Urothelium cell line (cell line): ENCODE data around the gene PRPF6.

Experiments
- DNase-seq: peaks from one replicate; pipeline ENCODE4 v3.0.0; 2011; ENCODE audit warnings: low spot score, mixed read lengths
- FAIRE-seq: peaks from 2 replicates; lab custom pipeline; 2011; peaks lifted over from hg19 to GRCh38; lab: Jason Lieb, UNC

The PRPF6 gene

DNA sequence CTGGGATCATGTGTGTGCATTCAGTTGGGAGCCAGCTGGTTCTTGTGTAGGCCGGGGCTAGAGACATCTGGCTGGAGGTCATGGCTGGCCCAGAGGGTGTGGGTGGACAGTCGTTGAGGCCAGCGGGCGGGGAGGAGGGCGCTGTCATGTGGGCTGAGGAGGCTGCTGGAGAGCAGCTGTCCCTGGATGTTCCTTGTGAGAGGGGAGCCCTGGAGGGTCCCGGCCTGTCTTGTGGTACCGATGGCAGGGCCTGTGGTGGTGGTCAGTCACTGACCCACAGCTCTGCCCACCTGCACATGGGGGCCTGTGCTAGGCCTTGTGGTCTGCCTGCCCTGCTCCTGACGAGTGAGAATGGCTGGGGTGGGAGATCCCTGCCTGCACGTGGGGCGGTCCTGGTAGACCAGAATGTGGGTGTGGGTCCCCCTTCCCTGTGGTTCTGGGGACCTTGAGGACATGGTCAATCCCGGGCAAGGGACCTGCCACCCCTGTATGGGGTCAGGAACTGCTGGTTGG, 53.1 kb downstream of the PRPF6 start:
- no peak for DNase-seq
- no peak for FAIRE-seq

DNA sequence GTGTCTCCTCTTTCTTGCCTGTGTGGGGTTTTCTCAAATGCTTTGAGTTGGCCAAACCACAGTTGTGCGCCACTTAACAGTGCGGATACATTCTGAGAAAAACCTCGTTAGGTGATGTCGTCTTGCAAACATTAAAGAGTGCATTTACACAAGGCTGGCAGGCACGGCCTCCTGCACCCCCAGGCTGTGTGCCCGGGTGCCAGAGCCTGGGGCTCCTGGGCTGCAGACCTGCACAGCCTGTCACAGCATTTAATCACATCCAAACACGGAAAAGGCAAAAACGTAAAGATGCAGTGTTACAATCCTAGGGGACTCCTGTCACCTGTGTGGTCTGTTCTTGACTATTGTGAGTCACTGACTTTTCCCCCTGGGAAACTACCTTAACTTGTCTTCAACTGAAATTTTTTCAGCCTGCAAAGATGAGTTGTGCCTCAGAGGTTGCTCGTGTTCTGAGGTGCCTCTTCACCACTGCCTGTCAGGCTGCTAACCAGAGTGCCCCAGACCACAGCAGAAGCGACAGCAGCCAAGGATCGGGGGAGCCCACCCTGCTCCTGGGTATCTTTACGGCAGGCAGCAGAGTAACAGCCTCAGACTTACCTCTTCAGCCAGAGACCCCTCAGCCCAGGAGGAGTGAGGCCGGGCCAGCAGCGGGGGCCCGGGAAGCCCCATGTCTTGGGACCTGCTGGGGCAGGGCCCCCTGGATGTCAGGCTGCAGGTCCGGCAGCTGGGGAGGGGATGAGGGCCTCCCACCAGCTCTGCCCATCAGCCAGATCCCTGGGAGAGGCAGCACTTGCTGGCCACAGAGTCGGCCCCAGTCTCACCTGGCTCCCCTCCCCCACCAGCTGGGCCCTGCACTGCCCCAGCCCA, 54.4 kb downstream of the PRPF6 start:
- no peak for DNase-seq
- no peak for FAIRE-seq

DNA sequence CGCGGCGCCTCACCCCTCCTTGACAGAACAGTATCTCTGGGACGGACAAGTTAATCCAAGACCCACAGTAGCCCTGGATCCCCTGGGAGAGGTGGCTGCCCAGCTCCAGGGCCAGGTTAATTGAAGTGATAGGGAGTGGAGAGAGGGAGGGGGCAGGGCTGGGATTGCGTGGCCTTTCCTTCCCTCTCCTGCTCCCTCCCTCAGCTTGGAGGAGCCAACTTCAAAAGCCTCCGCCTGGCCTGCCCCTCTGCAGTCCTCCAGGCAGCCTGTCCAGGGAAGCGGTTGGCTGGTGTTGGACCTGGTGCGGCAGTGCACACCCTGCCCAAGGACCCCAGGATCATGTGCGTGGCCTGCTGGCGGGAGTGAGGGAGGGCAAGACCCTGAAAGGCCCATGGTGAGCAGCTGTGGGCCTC, 55.0 kb downstream of the PRPF6 start, which contains the start of gene C20orf204:
Gene C20orf204, plus strand, starts transcription at position 250 of the 413 bp plus-strand sequence. Its CDS starts 142 bp downstream, at position 392.
- DNase-seq (no peak), FAIRE-seq (no peak)

DNA sequence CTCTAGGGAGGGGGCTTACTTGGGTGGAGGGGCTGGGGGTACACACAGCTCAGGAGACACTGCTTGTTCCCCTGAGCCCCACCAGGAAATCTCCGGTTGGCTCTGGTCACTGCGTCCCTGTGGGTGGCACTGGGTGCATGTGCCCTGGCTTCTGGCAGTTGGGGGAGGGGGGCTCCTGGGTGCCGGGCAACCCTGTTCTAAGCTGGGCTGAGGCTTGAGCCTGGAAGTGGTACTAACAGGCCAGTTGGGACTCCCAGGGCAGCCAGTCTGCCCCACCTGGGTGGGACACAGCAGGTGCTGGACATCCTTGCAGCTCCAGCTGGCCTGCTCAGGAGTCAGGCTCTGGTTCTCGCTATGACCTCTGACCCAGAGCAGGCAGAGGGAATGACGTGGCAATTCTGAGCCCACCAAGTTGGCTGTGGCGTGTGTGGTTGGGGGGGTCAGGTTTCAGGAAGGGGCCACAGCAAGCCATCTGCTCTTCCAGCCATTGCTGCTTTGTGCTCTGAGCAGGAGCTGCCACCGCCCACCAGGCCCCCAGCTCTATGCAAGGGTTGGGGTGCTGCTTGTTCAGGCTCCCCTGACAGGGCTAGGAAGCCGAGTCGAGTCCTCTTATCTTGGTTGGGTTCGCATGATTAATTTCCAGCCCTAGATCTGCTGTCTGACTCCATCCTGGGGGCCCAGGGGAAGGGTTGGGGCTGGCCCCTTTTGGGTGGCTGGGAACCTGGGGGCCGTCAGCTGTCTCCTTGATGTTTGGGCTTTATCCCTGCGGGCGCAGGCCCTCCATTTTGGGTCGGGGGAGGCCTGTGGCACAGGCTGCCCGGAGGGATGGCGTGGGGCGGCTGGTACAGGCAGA, 55.6 kb downstream of the PRPF6 start:
- DNase-seq (no peak), FAIRE-seq (no peak)

- FAIRE-seq = no peak
- no peak for DNase-seq
Observed at GRCh38 chr20:64037199-64037497, 56.2 kb downstream of the PRPF6 start.

- FAIRE-seq (no peak), DNase-seq (no peak)
Observed at GRCh38 chr20:64037498-64038213, 56.7 kb downstream of the PRPF6 start.

- DNase-seq (no peak), FAIRE-seq (no peak)
Observed at GRCh38 chr20:64038224-64038564, 57.3 kb downstream of the PRPF6 start.

DNA sequence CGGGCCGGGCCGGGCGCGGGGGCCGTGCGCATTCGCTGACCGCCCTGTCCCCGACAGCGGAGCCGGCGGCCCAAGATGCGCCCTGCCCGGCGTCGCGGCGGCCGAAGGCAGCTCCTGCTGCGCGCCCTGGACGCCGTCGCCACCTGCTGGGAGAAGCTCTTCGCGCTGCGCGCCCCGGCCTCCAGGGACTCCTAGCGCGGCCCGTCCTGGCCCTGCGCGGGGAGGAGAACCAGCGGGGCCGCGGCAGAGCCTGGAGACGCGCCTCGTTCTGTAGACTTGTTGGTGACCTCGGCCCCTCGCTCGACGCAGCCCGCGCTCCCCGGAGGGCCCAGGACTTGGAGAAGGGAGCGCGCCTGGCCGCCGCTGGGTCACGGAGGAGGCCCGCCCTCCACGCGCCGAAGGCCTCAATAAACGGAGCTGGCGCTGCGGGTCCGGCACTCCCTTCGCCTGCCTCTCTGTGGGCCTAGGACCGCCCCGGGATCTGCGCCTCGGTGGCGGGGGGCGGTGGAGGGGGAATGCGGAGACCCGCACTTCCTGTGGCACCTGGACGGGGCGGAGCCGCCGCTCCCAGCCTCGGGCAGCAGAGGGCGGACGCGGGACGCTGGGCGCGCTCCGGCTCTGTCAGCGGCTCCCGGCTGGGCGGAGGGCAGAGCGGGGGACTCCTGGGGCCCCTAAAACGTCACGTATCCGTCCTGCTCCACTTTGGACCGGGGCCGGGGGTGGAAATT, 57.8 kb downstream of the PRPF6 start:
- FAIRE-seq (no peak), DNase-seq (peak; percentile 90)

- FAIRE-seq (no peak), DNase-seq (no peak)
Observed at GRCh38 chr20:64039293-64040160, 58.6 kb downstream of the PRPF6 start.

- FAIRE-seq (no peak), DNase-seq (no peak)
Observed at GRCh38 chr20:64040231-64041039, 59.5 kb downstream of the PRPF6 start.

- DNase-seq = no peak
Observed at GRCh38 chr20:64041040-64041780, 60.3 kb downstream of the PRPF6 start.

DNA sequence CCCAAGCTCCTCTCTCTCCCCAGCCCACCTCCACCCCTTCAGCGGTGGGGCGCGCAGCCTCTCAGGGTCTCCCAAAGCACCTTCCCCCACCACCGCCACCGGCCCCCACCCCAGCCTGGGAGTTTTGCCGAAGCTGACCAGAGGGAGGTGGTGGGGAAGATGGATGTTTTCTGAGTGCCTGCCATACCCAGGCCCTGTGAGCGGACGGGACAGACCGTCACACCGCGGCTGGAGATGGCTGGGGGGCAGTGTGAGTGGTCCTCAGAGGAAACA, 60.8 kb downstream of the PRPF6 start:
- DNase-seq (no peak), FAIRE-seq (no peak)

More at GRCh38 chr20:64041040-64041780, 60.3 kb downstream of the PRPF6 start:
- no peak for FAIRE-seq

- FAIRE-seq (no peak), DNase-seq (peak; percentile 49)
Observed at GRCh38 chr20:64042054-64042781, 61.3 kb downstream of the PRPF6 start.

GRCh38 chr20:64043768-64044167, 62.8 kb downstream of the PRPF6 start:
- DNase-seq (no peak), FAIRE-seq (no peak)

DNA sequence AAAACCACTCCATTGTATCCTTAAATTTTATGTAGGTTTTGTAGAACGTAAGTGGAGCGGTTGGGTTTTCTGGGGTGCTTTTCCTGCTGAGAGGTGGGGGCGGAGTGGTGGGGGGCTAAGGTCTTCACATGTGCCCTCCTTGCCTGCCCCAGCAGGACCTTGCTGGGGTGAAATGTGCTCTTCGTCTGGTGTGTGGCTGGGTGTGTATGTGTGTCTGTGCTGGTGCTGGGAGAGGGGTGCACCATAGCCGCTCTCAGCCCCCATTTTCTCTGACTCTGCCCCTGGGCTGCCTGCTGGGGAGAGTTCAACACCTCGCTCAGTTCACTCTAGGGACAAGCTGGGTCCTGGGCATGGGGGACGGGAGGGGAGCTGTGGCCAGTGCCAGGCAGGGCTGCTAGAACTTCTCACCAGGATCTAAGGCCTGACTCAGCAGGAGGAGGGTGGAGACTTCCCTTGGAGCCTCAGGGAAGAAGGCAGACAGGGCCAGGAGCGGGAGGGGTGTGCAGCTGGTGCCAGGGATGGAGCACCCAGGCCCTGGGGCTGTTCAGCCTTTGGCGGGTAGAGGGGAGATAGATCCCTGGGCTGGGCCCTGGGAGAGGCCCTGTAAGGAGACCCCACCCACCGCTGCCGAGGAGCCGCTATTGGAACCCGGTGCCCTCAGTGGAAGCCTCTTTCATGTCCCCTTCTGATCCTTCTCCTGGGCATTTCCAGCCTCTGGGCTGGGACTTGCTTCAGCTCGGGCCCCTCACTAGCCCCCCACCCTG, 63.7 kb downstream of the PRPF6 start:
- FAIRE-seq (no peak), DNase-seq (peak; percentile 67)

DNA sequence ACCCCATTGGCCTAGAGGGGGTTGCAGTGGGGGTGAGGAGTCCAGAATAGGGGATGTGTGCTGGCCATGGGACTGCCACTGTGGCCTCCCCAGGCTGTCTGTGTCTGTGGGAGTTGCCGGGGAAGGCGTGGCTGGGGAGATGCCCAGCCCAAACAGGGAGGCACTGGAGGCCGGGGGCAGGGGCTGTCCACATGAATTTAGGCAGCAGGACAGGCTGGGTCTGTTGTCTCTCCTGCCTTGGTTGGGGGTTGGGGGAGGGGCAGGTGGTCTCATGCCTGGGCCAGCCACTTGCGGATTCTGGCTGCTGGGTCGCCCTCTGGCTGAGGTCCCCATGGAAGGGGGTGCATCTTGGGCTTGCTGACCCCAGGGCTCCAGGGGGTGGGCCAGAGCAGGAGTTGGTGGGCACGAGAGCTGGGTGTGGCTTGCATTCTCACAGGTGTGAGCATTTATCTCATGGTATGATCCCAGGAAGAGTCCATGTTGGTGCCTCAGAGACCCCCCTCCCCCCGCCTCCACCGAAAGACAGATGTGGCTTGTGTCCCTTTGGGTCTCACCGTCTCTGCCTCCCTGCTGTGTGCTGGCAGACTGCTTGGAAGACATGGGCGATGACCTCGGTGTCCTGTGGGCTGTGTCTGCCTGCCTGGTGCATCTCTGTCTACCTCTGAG, 64.5 kb downstream of the PRPF6 start:
- FAIRE-seq (no peak), DNase-seq (no peak)
